ENCODE results near the gene NCOA1.

NCOA1 gene

DNA sequence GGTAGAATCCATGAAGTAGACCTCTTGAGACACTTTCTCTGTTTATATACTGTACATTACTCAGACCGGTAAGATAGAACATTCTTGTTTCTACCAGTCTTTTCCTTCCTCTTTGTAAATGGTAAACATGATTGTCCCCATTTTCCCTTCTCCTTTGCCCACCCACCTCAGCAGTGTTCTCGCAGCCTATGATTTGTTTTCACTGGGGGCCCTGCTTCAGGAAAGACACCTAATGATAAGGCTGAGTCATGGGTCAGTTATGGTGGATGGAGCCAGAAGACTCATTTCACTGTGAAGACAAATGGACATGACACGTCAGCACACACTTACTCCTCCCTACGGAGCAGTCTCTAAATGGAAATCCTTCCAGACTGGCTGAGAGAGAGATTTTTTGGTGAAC lies 325.8 kb downstream of the NCOA1 start:
- Histone ChIP-seq H3K79me2 (ENCODE audit: insufficient read depth, low read length) (peaks cover 20% of the 10 kb centered on the region), H3K27me3 (ENCODE audit: insufficient read depth, low read length) (no peaks in the 10 kb centered on the region), H3K9me3 (ENCODE audit: low read length) (no peaks in the 10 kb centered on the region), H3K36me3 (ENCODE audit: insufficient read depth, low read length) (peaks cover 89% of the 10 kb centered on the region), H3K9ac (ENCODE audit: low read length) (no peak overlapping the region), H2AFZ (ENCODE audit: low read length) (no peak overlapping the region), H3K4me2 (ENCODE audit: low read length) (no peak overlapping the region), H3K9me2 (ENCODE audit: low read depth, low read length) (no peaks in the 10 kb centered on the region), H3F3A (ENCODE audit: insufficient read depth, low read length) (no peaks in the 10 kb centered on the region), H4K20me1 (ENCODE audit: insufficient read depth, low read length) (no peaks in the 10 kb centered on the region), H3K4me1 (ENCODE audit: insufficient read depth, low read length, severe bottlenecking) (no peaks in the 10 kb centered on the region), H3K4me3 (ENCODE audit: low read depth, low read length, poor library complexity, severe bottlenecking) (no peak overlapping the region), H3K27ac (ENCODE audit: low read depth, low read length, poor library complexity, severe bottlenecking) (no peak overlapping the region)
- TF ChIP-seq EZH2 (IDR thresholded peaks at IDR 0.05; ENCODE audit: borderline replicate concordance, low read length) = no peak
- TF ChIP-seq, protein P1, sequence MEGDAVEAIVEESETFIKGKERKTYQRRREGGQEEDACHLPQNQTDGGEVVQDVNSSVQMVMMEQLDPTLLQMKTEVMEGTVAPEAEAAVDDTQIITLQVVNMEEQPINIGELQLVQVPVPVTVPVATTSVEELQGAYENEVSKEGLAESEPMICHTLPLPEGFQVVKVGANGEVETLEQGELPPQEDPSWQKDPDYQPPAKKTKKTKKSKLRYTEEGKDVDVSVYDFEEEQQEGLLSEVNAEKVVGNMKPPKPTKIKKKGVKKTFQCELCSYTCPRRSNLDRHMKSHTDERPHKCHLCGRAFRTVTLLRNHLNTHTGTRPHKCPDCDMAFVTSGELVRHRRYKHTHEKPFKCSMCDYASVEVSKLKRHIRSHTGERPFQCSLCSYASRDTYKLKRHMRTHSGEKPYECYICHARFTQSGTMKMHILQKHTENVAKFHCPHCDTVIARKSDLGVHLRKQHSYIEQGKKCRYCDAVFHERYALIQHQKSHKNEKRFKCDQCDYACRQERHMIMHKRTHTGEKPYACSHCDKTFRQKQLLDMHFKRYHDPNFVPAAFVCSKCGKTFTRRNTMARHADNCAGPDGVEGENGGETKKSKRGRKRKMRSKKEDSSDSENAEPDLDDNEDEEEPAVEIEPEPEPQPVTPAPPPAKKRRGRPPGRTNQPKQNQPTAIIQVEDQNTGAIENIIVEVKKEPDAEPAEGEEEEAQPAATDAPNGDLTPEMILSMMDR (IDR thresholded peaks at IDR 0.05; ENCODE audit: low read length) = no peak

DNA sequence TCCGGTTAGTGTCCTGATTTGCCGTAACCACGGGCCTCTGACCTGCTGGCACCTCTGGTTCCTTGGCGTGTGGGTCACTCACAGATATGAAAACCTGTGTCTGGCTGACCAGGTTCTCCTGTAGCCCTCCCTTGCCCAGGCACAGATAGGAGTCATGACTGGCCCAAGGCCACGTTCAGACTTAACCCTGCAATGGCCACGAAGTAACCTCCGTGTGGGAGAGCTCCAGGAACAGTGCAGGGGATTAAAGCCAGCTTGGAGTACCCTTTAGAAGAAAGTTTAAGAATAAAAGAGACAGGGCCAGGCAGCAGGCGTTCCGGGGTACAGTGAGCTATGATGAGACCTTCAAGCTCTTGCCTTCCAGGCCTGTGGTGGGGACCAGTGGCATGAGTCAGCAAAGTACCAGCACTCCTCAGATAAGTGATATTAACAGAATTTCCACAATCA lies 327.7 kb downstream of the NCOA1 start:
- Histone ChIP-seq H3K9ac (ENCODE audit: low read length) (no peak overlapping the region), H3K4me1 (ENCODE audit: insufficient read depth, low read length, severe bottlenecking) (no peaks in the 10 kb centered on the region), H3K4me3 (ENCODE audit: low read depth, low read length, poor library complexity, severe bottlenecking) (no peak overlapping the region), H3K27me3 (ENCODE audit: insufficient read depth, low read length) (no peaks in the 10 kb centered on the region), H3F3A (ENCODE audit: insufficient read depth, low read length) (no peaks in the 10 kb centered on the region), H3K27ac (ENCODE audit: low read depth, low read length, poor library complexity, severe bottlenecking) (no peak overlapping the region), H3K79me2 (ENCODE audit: insufficient read depth, low read length) (peaks cover 1% of the 10 kb centered on the region; the same call in 1 of the 2 replicates), H2AFZ (ENCODE audit: low read length) (no peak overlapping the region), H3K9me2 (ENCODE audit: low read depth, low read length) (no peaks in the 10 kb centered on the region), H3K4me2 (ENCODE audit: low read length) (no peak overlapping the region), H3K9me3 (ENCODE audit: low read length) (no peaks in the 10 kb centered on the region), H4K20me1 (ENCODE audit: insufficient read depth, low read length) (no peaks in the 10 kb centered on the region), H3K36me3 (ENCODE audit: insufficient read depth, low read length) (peaks cover 99% of the 10 kb centered on the region)
- no peak for TF ChIP-seq EZH2 (IDR thresholded peaks at IDR 0.05; ENCODE audit: borderline replicate concordance, low read length)
- TF ChIP-seq, protein P1 (IDR thresholded peaks at IDR 0.05; ENCODE audit: low read length) = no peak

DNA sequence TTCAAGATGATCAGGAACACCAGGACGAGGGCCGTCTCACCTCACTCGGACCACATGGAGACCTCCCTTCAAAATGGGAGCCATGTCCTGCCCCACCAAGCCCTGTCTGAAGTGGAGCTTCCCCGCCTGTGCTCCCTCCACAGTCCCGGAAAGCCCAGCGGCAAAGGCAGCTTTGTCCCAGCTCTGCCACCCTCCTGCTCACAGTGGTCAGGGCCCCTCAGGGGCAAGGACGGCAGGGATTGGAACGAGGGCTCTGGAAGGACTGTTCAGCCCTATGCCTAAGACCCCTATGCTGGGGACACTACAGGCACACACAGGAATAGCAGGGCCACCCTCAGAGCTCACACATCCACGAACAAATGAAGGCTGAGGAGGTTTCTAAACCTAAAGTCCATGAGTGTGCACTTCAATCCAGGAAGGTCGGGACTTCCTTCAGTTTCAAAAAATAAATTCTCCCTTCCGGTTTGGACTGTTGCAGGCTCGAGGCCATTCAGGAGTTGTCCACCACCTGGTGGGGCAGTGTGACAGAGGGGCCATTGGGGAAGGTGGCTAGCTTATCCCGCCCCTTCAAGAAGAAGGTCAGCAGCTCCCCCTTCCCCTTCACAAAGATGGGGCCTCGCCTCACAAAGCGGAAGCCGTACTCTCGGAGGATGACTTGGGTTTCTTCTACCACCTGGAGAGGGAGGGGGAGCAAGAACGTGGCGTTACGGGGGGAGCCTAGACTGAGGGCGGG lies 328.6 kb downstream of the NCOA1 start:
- no peaks in the 10 kb centered on the region for H3K27me3 ChIP-seq (ENCODE audit: insufficient read depth, low read length)
- no peaks in the 10 kb centered on the region for H4K20me1 ChIP-seq (ENCODE audit: insufficient read depth, low read length)
- no peaks in the 10 kb centered on the region for H3K79me2 ChIP-seq (ENCODE audit: insufficient read depth, low read length)
- H3K4me3 ChIP-seq (ENCODE audit: low read depth, low read length, poor library complexity, severe bottlenecking) = no peak overlapping the region
- H3K9ac ChIP-seq (ENCODE audit: low read length) = no peak overlapping the region
- H3F3A ChIP-seq (ENCODE audit: insufficient read depth, low read length) = no peaks in the 10 kb centered on the region
- no peaks in the 10 kb centered on the region for H3K4me1 ChIP-seq (ENCODE audit: insufficient read depth, low read length, severe bottlenecking)
- H3K9me3 ChIP-seq (ENCODE audit: low read length) = no peaks in the 10 kb centered on the region
- no peak overlapping the region for H2AFZ ChIP-seq (ENCODE audit: low read length)
- H3K36me3 ChIP-seq (ENCODE audit: insufficient read depth, low read length) = peaks cover 97% of the 10 kb centered on the region
- TF ChIP-seq EZH2 (IDR thresholded peaks at IDR 0.05; ENCODE audit: borderline replicate concordance, low read length) = no peak
- TF ChIP-seq, protein P1 (IDR thresholded peaks at IDR 0.05; ENCODE audit: low read length) = no peak
- no peak overlapping the region for H3K27ac ChIP-seq (ENCODE audit: low read depth, low read length, poor library complexity, severe bottlenecking)
- H3K9me2 ChIP-seq (ENCODE audit: low read depth, low read length) = no peaks in the 10 kb centered on the region
- no peak overlapping the region for H3K4me2 ChIP-seq (ENCODE audit: low read length)
